Measurements from ENCODE around the gene DLG2. TPM values are rescaled to one million over a fixed set of nuclear protein-coding genes. Genes with fewer than 3 reads are reported as not detected.

The DLG2 gene
- total and polyA plus RNA-seq, 2 of the 8 experiments (the other 6 are each of a cell fraction or from before 2014, with no cell fraction given) = 1.7 to 14.3 TPM

- no peaks in the 10 kb centered on the region for H3K36me3 ChIP-seq (ENCODE audit: control insufficient read depth in 2 of 4, insufficient read depth in 4 of 4, low read length in 3 of 4)
- DNase-seq (ENCODE audit: low read depth in 1 of 2, low spot score in 2 of 2) (no peak), FAIRE-seq (no peak)
- no peak overlapping the region for H4K5ac ChIP-seq (ENCODE audit: insufficient read length, low read depth, low read length)
- no peak overlapping the region for H3K56ac ChIP-seq (replicated peaks; ENCODE audit: insufficient read length, low read depth, low read length)
- H4K20me1 ChIP-seq (replicated peaks in 1 of 2; ENCODE audit: control insufficient read depth in 1 of 2, insufficient read depth in 2 of 2, low read length in 2 of 2) = no peaks in the 10 kb centered on the region
- no peaks in the 10 kb centered on the region for H3K4me1 ChIP-seq (replicated peaks in 1 of 4; ENCODE audit: control insufficient read depth in 3 of 4, insufficient read depth in 4 of 4, low read length in 3 of 4)
- H2AFZ ChIP-seq (ENCODE audit: low read length) = no peak overlapping the region
- no peak overlapping the region for H3K18ac ChIP-seq (ENCODE audit: extremely low read depth, low read length)
- H3K4ac ChIP-seq (replicated peaks; ENCODE audit: insufficient read length, low read depth, low read length) = no peak overlapping the region
- WGBS, 2 experiments (ENCODE audit: extremely low coverage in 1 of 2, insufficient coverage in 1 of 2, insufficient read length in 1 of 2, insufficient replicate concordance in 2 of 2, low coverage in 1 of 2, low lambda C conversion rate in 2 of 2, missing lambda C conversion rate in 1 of 2) = 94% methylated on average over 2 of the region's 2 CpGs; no CpG with 5 or more reads in 1 of the 2 experiments
- H3K79me2 ChIP-seq (ENCODE audit: control insufficient read depth in 1 of 2, insufficient read depth in 2 of 2, low read length in 2 of 2) = no peaks in the 10 kb centered on the region
- H4K91ac ChIP-seq (replicated peaks; ENCODE audit: insufficient read length, low read length) = no peak overlapping the region
- no peaks in the 10 kb centered on the region for H3K23me2 ChIP-seq (ENCODE audit: low read depth, low read length)
- H2BK5ac ChIP-seq (ENCODE audit: low read depth, low read length) = no peak overlapping the region
- no peak overlapping the region for H3K27ac ChIP-seq (ENCODE audit: low read depth, low read length)
- H3K23ac ChIP-seq (ENCODE audit: insufficient read length) = no peak overlapping the region
- ChIA-PET CTCF (ENCODE audit: partially characterized antibody) (interaction anchor here (0.8 kb wide), 1 partner anchor 96 kb away, joined by 3 read pairs; no protein-coding TSS in a partner anchor), POLR2A (ENCODE audit: partially characterized antibody) (no interaction called here)
- no peak overlapping the region for H2BK15ac ChIP-seq (ENCODE audit: low read length)
- H3K9me3 ChIP-seq (ENCODE audit: insufficient read depth in 2 of 2, low read depth in 1 of 2, low read length in 1 of 2) = no peaks in the 10 kb centered on the region; a peak in 1 of 4 replicates
- no peaks in the 10 kb centered on the region for H3K27me3 ChIP-seq (replicated peaks in 1 of 4; ENCODE audit: control insufficient read depth in 3 of 4, extremely low read depth in 1 of 4, insufficient read depth in 3 of 4, low read length in 3 of 4)
- H2BK120ac ChIP-seq (replicated peaks; ENCODE audit: low read depth, low read length) = no peak overlapping the region
- H3K79me1 ChIP-seq (ENCODE audit: low read depth, low read length) = no peaks in the 10 kb centered on the region
- no peak overlapping the region for H2AK5ac ChIP-seq (ENCODE audit: low read depth, low read length)
- H3K14ac ChIP-seq (ENCODE audit: insufficient read length) = no peak overlapping the region
- no peak overlapping the region for H3K4me3 ChIP-seq (ENCODE audit: extremely low read depth in 1 of 4, insufficient read depth in 2 of 4, low read depth in 3 of 4, low read length in 4 of 4)
- TF ChIP-seq HDAC2 (IDR thresholded peaks at IDR 0.05; ENCODE audit: borderline replicate concordance in 1 of 2, low read depth in 2 of 2, low read length in 2 of 2) = no peak
- TF ChIP-seq JUN (IDR thresholded peaks at IDR 0.05; ENCODE audit: low read depth, low read length) = no peak
- TF ChIP-seq JUND (IDR thresholded peaks at IDR 0.05; ENCODE audit: low read length) = no peak
- no peak for TF ChIP-seq POLR2AphosphoS5 (IDR thresholded peaks at IDR 0.05; ENCODE audit: low read depth, low read length)
- no peak for TF ChIP-seq FOSL1 (IDR thresholded peaks at IDR 0.05; ENCODE audit: insufficient read depth, low read depth, low read length)
- no peak for TF ChIP-seq EZH2 (IDR thresholded peaks at IDR 0.05; ENCODE audit: low read depth, low read length, severe bottlenecking)
- TF ChIP-seq MAFK (IDR thresholded peaks at IDR 0.05; ENCODE audit: low read depth, low read length) = no peak
- no peak for TF ChIP-seq SAP30 (IDR thresholded peaks at IDR 0.05; ENCODE audit: insufficient read depth, insufficient replicate concordance, low read length)
- TF ChIP-seq SRF (IDR thresholded peaks at IDR 0.05; ENCODE audit: low read depth, low read length) = no peak
- no peak for TF ChIP-seq POLR2A (IDR thresholded peaks at IDR 0.05; ENCODE audit: control extremely low read depth in 1 of 2, low read depth in 2 of 2, low read length in 2 of 2)
- no peak overlapping the region for H2BK12ac ChIP-seq (ENCODE audit: low read depth, low read length)
- H3K9ac ChIP-seq (replicated peaks in 1 of 4; ENCODE audit: extremely low read depth in 1 of 4, low read depth in 3 of 4, low read length in 3 of 4) = no peak overlapping the region
- H3K4me2 ChIP-seq (ENCODE audit: insufficient read depth in 1 of 2, low read depth in 2 of 2, low read length in 2 of 2) = no peak overlapping the region
- H2BK20ac ChIP-seq (ENCODE audit: low read length) = no peak overlapping the region
- no peak overlapping the region for H4K8ac ChIP-seq (ENCODE audit: extremely low read depth, insufficient read depth, low read length)
These were observed 350.8 kb downstream of the DLG2 start for GRCh38 chr11:85276332-85276731.
